Ishikawa (cell line): Measurements from ENCODE around the gene SZRD1.

ENCODE experiments used
- NFIC ChIP-seq: IDR thresholded peaks from 2 replicates; pipeline ENCODE4 v1.6.1; 2012
- RAD21 ChIP-seq: IDR thresholded peaks from 2 replicates; pipeline ENCODE4 v1.6.1; 2012; ENCODE audit warnings: low read depth

DNA sequence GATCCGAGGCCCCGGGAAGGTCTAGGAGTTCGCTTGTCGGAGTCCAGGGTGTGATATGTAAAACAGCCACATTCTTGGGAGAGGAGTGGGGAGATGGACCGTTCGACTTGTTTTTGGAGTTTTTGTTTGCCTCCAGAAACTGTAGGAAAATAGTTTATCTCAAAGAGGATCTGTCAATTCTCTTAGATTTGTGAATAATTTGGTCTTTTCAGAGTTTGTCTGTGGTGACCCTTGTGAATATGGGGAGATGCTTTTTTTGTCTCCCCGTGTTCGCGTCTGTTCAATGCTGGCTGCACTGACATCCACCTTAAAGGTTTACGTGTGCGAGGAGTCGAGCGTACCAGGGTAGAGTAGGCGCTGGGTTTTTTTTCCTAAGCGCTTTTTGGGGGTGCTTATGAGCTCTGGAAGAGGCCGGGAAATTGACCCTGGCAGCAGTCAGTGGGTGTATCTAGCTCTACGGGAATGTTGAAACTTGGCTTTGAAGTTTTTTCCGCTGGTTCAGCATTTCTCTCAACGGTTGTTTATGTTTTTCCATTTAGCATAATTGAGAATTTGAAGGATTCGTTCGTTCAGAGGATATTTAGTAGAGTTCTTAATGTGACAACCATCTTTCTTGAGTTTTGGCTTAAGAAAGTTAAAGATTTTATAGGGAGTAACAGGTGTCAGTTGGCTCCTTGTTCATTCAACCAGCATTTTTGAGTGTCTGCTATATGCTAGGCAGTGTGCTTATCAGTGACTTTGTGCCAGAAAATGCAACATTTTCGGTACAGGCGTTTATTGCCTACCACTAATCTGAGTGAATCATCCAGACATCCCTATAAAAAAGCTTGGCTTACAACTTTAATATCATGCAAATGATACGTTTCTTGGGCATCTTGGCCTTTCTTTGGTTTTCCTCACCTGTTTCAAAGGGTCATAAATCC lies 1.2 kb downstream of the SZRD1 start:
- TF ChIP-seq NFIC (no peak), RAD21 (no peak)
